K562 (cell line): ENCODE results near the gene PPRC1. TPM values are rescaled to one million over a fixed set of nuclear protein-coding genes. Genes with fewer than 3 reads are reported as not detected.
A peak's percentile ranks its signal among the peaks of the same experiment; 100 is the strongest.

Experiments
- CHCHD3 ChIP-seq: fragments of 250-450 bp; sonication (Bioruptor Pico); IDR thresholded peaks from 2 replicates; pipeline ENCODE4 v2.1.2; 2022; ENCODE audit warnings: mild to moderate bottlenecking
- FOXM1 ChIP-seq, 2 experiments: fragments of 450-650 bp in 1 of 2; sonication (generic) in 1 of 2; formaldehyde crosslinking in 1 of 2; IDR thresholded peaks; 2 replicates each; pipeline versions ENCODE4 v1.6.1 to v1.9.0; 2017 to 2022; ENCODE audit warnings: low read depth in 2 of 2, mild to moderate bottlenecking in 2 of 2, missing genetic modification reagents in 1 of 2, moderate library complexity in 1 of 2
- SAFB2 ChIP-seq: fragments of 200-400 bp; formaldehyde crosslinking; IDR thresholded peaks from 2 replicates; pipeline ENCODE4 v1.6.1; 2018; ENCODE audit warnings: borderline replicate concordance, low read length, low read depth, moderate library complexity; ENCODE audit not compliant: severe bottlenecking
- SMARCE1 ChIP-seq: fragments of 450-650 bp; IDR thresholded peaks from 2 replicates; pipeline ENCODE4 v1.7.1; 2016; ENCODE audit warnings: mild to moderate bottlenecking
- TAF1 ChIP-seq: IDR thresholded peaks from 2 replicates; pipeline ENCODE4 v1.6.1; 2011; ENCODE audit warnings: mild to moderate bottlenecking, low read length, moderate library complexity; ENCODE audit not compliant: insufficient read depth, control insufficient read depth, severe bottlenecking; ENCODE audit errors: extremely low read depth
- ZNF3 ChIP-seq: fragments of 250-450 bp; sonication (Bioruptor Pico); IDR thresholded peaks from 2 replicates; pipeline ENCODE4 v1.5.0; 2021; ENCODE audit warnings: mild to moderate bottlenecking, moderate library complexity
- polyA plus RNA-seq, 8 experiments: library from polyadenylated mRNA; depleted of rRNA in 4 of 8; stranded (reverse) in 5 of 8; unstranded in 3 of 8; fragments of >200 nt; fragmentation: Nextera tagmentation in 2 of 8; fragmentation: Illumina TruSeq in 1 of 8; extraction: Ambion mirVana in 2 of 8; extraction: Trizol in 1 of 8; gene quantifications; 2 replicates each; pipeline versions ENCODE4 v1.2.1 to v1.2.3, GENCODE V29; 2011 to 2014; ENCODE audit warnings: inconsistent platforms in 1 of 8, missing spikeins in 1 of 8
- total RNA-seq, 7 experiments: library from RNA; depleted of rRNA in 6 of 7; stranded (reverse); fragments of >200 nt in 6 of 7; fragmentation: Illumina TruSeq in 2 of 7; extraction: Trizol in 2 of 7; gene quantifications; 2 replicates each; pipeline versions ENCODE4 v1.2.1 to v1.2.3, GENCODE V29; 2011 to 2021; ENCODE audit warnings: low replicate concordance in 1 of 7
- TF ChIP-seq, protein P1 (sequence below): fragments of 450-650 bp; formaldehyde crosslinking; IDR thresholded peaks from 2 replicates; pipeline ENCODE4 v1.4.0; 2020; ENCODE audit warnings: mild to moderate bottlenecking, mixed read lengths
- TF ChIP-seq, protein P2 (sequence below): fragments of 450-650 bp; formaldehyde crosslinking; IDR thresholded peaks from 2 replicates; pipeline ENCODE4 v1.4.0; 2022; ENCODE audit warnings: mild to moderate bottlenecking, moderate library complexity
- TF ChIP-seq, protein P3 (sequence below): sonication (generic); formaldehyde crosslinking; IDR thresholded peaks from 2 replicates; pipeline ENCODE4 v1.8.0; 2022; ENCODE audit warnings: missing genetic modification reagents, mild to moderate bottlenecking, borderline replicate concordance

Gene PPRC1
- total and polyA plus RNA-seq, 9 of the 15 experiments (the other 6 are each of a cell fraction or from before 2014, with no cell fraction given): 8.5 to 47.1 (median 16.2) TPM

DNA sequence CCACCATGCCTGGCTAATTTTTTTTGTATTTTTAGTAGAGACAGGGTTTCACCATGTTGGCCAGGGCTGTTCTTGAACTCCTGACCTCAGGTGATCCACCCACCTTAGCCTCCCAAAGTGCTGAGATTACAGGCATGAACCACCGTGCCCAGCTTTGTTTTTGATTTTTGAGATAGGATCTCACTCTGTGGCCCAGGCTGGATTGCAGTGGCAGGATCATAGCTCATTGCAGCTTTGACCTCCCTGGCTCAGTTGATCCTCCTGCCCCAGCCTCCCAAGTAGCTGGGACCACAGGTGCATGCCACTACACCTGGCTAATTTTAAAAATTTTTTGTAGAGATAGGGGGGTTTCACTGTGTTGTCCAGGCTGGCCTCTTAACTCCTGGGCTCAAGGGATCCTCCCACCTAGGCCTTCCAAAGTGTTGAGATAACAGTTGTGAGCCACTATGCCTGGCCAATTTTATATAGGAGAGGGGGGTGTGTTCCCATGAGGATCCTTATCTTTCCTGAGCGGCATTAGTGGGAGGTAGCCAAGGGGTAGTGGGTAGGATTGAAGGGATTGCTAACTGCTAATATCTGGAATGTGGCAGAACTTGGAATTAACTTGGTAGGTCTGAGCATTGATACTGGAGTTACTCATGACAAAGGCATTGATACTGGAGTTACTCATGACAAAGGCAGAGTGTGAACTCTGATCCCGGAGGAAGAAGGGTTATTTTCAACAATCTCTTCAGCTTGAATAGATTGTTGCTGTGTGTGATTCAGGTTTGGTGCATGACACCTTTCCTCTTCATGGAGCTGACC is 18.3 kb downstream of the PPRC1 start (continued):
- TF ChIP-seq, protein P1, sequence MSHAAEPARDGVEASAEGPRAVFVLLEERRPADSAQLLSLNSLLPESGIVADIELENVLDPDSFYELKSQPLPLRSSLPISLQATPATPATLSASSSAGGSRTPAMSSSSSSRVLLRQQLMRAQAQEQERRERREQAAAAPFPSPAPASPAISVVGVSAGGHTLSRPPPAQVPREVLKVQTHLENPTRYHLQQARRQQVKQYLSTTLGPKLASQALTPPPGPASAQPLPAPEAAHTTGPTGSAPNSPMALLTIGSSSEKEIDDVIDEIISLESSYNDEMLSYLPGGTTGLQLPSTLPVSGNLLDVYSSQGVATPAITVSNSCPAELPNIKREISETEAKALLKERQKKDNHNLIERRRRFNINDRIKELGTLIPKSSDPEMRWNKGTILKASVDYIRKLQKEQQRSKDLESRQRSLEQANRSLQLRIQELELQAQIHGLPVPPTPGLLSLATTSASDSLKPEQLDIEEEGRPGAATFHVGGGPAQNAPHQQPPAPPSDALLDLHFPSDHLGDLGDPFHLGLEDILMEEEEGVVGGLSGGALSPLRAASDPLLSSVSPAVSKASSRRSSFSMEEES (CRISPR knock-in tag): no peak
- TF ChIP-seq CHCHD3 (CRISPR knock-in tag) (no peak), TAF1 (no peak), SMARCE1 (0 out of 2 replicates have a peak, but pooled peaks have one; percentile 6), SAFB2 (no peak), FOXM1 (IDR thresholded peaks at IDR 0.05; ENCODE audit: low read depth) (no peak), FOXM1 (CRISPR knock-in tag; IDR thresholded peaks at IDR 0.05; ENCODE audit: low read depth) (no peak), ZNF3 (CRISPR knock-in tag) (no peak)
- TF ChIP-seq, protein P2, sequence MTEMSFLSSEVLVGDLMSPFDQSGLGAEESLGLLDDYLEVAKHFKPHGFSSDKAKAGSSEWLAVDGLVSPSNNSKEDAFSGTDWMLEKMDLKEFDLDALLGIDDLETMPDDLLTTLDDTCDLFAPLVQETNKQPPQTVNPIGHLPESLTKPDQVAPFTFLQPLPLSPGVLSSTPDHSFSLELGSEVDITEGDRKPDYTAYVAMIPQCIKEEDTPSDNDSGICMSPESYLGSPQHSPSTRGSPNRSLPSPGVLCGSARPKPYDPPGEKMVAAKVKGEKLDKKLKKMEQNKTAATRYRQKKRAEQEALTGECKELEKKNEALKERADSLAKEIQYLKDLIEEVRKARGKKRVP (CRISPR knock-in tag): no peak
- TF ChIP-seq, protein P3, sequence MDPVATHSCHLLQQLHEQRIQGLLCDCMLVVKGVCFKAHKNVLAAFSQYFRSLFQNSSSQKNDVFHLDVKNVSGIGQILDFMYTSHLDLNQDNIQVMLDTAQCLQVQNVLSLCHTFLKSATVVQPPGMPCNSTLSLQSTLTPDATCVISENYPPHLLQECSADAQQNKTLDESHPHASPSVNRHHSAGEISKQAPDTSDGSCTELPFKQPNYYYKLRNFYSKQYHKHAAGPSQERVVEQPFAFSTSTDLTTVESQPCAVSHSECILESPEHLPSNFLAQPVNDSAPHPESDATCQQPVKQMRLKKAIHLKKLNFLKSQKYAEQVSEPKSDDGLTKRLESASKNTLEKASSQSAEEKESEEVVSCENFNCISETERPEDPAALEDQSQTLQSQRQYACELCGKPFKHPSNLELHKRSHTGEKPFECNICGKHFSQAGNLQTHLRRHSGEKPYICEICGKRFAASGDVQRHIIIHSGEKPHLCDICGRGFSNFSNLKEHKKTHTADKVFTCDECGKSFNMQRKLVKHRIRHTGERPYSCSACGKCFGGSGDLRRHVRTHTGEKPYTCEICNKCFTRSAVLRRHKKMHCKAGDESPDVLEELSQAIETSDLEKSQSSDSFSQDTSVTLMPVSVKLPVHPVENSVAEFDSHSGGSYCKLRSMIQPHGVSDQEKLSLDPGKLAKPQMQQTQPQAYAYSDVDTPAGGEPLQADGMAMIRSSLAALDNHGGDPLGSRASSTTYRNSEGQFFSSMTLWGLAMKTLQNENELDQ (CRISPR knock-in tag): no peak
